HepG2 (cell line): ENCODE measurements around the gene CPNE1. TPM values are rescaled to one million over a fixed set of nuclear protein-coding genes. Genes with fewer than 3 reads are reported as not detected.

Source experiments
- ATAC-seq: fragments of 200-7000 bp; cut with Tn5 transposase; 3 replicates; pipeline ENCODE4 v1.9.1; 2020; ENCODE audit warnings: mild to moderate bottlenecking, moderate library complexity
- BruUV-seq: library from RNA; stranded (reverse); fragments of 400-500 nt; replicated peaks from 2 replicates; lab custom pipeline; 2021; lab: Mats Ljungman, UMichigan
- CTCF ChIA-PET: fragments of 300-600 bp; formaldehyde crosslinking; extraction: SDS; loops from one replicate; lab custom pipeline; 2021; ENCODE audit warnings: low total read pairs, inconsistent platforms, low intra/inter-chr PET ratio; lab: Yijun Ruan, JAX
- POLR2A ChIA-PET: fragments of 350-600 bp; sonication (Branson Sonifier 250); formaldehyde crosslinking; loops from one replicate; lab custom pipeline; 2020; ENCODE audit warnings: antibody characterized with exemption, inconsistent platforms; lab: Yijun Ruan, JAX
- DNase-seq: peaks from one replicate; pipeline ENCODE4 v3.0.0-alpha.2; 2015; ENCODE audit warnings: low spot score
- FAIRE-seq: peaks from 3 replicates; lab custom pipeline; 2011; peaks lifted over from hg19 to GRCh38; lab: Jason Lieb, UNC
- H2AFZ ChIP-seq: one replicate; pipeline ENCODE4 v1.6.1; 2011; ENCODE audit warnings: low read length, inconsistent platforms
- H3K27ac ChIP-seq: fragments of 300-600 bp; 3 replicates; pipeline ENCODE4 v1.8.0; 2011; ENCODE audit warnings: mixed run types, mild to moderate bottlenecking, mixed read lengths, low read length, inconsistent platforms; ENCODE audit not compliant: insufficient read depth; ENCODE audit errors: extremely low read length
- H3K27me3 ChIP-seq, 2 experiments: fragments of 200-600 bp in 1 of 2; 2 replicates in 1 of 2; 3 replicates in 1 of 2; pipeline versions ENCODE4 v1.6.0 to v1.8.0; 2011; ENCODE audit warnings: low read length in 2 of 2, mild to moderate bottlenecking in 2 of 2, moderate library complexity in 2 of 2, inconsistent platforms in 1 of 2; ENCODE audit not compliant: insufficient read depth in 2 of 2, control insufficient read depth in 1 of 2
- H3K36me3 ChIP-seq, 2 experiments: fragments of 200-600 bp in 1 of 2; replicated peaks in 1 of 2; 2 replicates in 1 of 2; 3 replicates in 1 of 2; pipeline versions ENCODE4 v1.5.1 to v1.8.0; 2011; ENCODE audit warnings: low read length in 2 of 2, inconsistent platforms in 1 of 2; ENCODE audit not compliant: insufficient read depth in 2 of 2, control insufficient read depth in 1 of 2
- H3K4me1 ChIP-seq: 2 replicates; pipeline ENCODE4 v1.5.1; 2012; ENCODE audit warnings: low read length, inconsistent platforms; ENCODE audit not compliant: insufficient read depth
- H3K4me2 ChIP-seq: 2 replicates; pipeline ENCODE4 v1.6.0; 2011; ENCODE audit warnings: low read depth, low read length, inconsistent platforms
- H3K4me3 ChIP-seq, 3 experiments: fragments of 200-600 bp in 1 of 3; sonication (generic), shearing (Covaris generic) in 1 of 3; replicated peaks in 1 of 3; 2 replicates each; pipeline ENCODE4 v1.5.1; 2011 to 2016; ENCODE audit warnings: low read length in 3 of 3, inconsistent platforms in 2 of 3, low read depth in 2 of 3, mild to moderate bottlenecking in 2 of 3, control low read depth in 1 of 3, mixed read lengths in 1 of 3; ENCODE audit not compliant: insufficient read depth in 1 of 3
- H3K79me2 ChIP-seq: one replicate; pipeline ENCODE4 v1.6.1; 2011; ENCODE audit warnings: low read length, inconsistent platforms; ENCODE audit not compliant: insufficient read depth
- H3K9ac ChIP-seq: 2 replicates; pipeline ENCODE4 v1.6.0; 2011; ENCODE audit warnings: mild to moderate bottlenecking, low read depth, low read length, inconsistent platforms; ENCODE audit not compliant: insufficient read depth
- H3K9me3 ChIP-seq: 2 replicates; pipeline ENCODE4 v1.5.1; 2012; ENCODE audit warnings: mild to moderate bottlenecking, low read length
- H4K20me1 ChIP-seq: 2 replicates; pipeline ENCODE4 v1.6.0; 2011; ENCODE audit warnings: inconsistent platforms, mild to moderate bottlenecking, low read length, moderate library complexity; ENCODE audit not compliant: insufficient read depth
- ADNP ChIP-seq: sonication (generic); formaldehyde crosslinking; IDR thresholded peaks from 2 replicates; pipeline ENCODE4 v1.4.0; 2020; ENCODE audit warnings: missing genetic modification reagents
- ATF7 ChIP-seq, 2 experiments: fragments of 450-650 bp in 1 of 2; sonication (generic) in 1 of 2; formaldehyde crosslinking in 1 of 2; IDR thresholded peaks; 2 replicates each; pipeline versions ENCODE4 v1.4.0 to v1.6.1; 2016 to 2020; ENCODE audit warnings: antibody characterized with exemption in 1 of 2, mild to moderate bottlenecking in 1 of 2, missing genetic modification reagents in 1 of 2
- ELF3 ChIP-seq: IDR thresholded peaks from 2 replicates; pipeline ENCODE4 v1.6.1; 2016; ENCODE audit warnings: missing genetic modification reagents, missing compliant biosample characterization
- FOXA3 ChIP-seq: IDR thresholded peaks from 2 replicates; pipeline ENCODE4 v1.6.1; 2016; ENCODE audit warnings: missing genetic modification reagents, missing compliant biosample characterization
- JUN ChIP-seq: sonication (generic); formaldehyde crosslinking; IDR thresholded peaks from 2 replicates; pipeline ENCODE4 v1.4.0; 2020; ENCODE audit warnings: mild to moderate bottlenecking, missing genetic modification reagents
- KDM1A ChIP-seq: IDR thresholded peaks from 2 replicates; pipeline ENCODE4 v1.6.1; 2016; ENCODE audit warnings: missing compliant biosample characterization
- MAFF ChIP-seq: IDR thresholded peaks from 2 replicates; pipeline ENCODE4 v1.6.1; 2011; ENCODE audit warnings: low read depth, low read length, improper control_type of control experiment
- POLR2A ChIP-seq, 2 experiments: IDR thresholded peaks; 2 replicates each; pipeline ENCODE4 v1.6.1; 2011; ENCODE audit warnings: low read depth in 2 of 2, low read length in 2 of 2, mild to moderate bottlenecking in 1 of 2, moderate library complexity in 1 of 2; ENCODE audit not compliant: insufficient read depth in 1 of 2
- SALL1 ChIP-seq: sonication (generic); formaldehyde crosslinking; IDR thresholded peaks from 2 replicates; pipeline ENCODE4 v1.8.0; 2022; ENCODE audit warnings: mild to moderate bottlenecking, missing genetic modification reagents
- TBX3 ChIP-seq: fragments of 450-650 bp; IDR thresholded peaks from 2 replicates; pipeline ENCODE4 v1.6.1; 2017; ENCODE audit warnings: antibody characterized with exemption, mild to moderate bottlenecking, inconsistent platforms, borderline replicate concordance
- U2AF2 ChIP-seq: fragments of 200-400 bp; formaldehyde crosslinking; IDR thresholded peaks from 2 replicates; pipeline ENCODE4 v1.6.1; 2017; ENCODE audit warnings: low read depth, mild to moderate bottlenecking, low read length
- ZNF143 ChIP-seq: sonication (generic); formaldehyde crosslinking; IDR thresholded peaks from 2 replicates; pipeline ENCODE4 v1.4.0; 2020; ENCODE audit warnings: missing genetic modification reagents
- ZNF234 ChIP-seq: sonication (generic); formaldehyde crosslinking; conservative IDR thresholded peaks from 2 replicates; pipeline ENCODE4 v1.5.1; 2020; ENCODE audit warnings: mild to moderate bottlenecking, missing genetic modification reagents
- ZNF441 ChIP-seq: sonication (generic); formaldehyde crosslinking; IDR thresholded peaks from 2 replicates; pipeline ENCODE4 v1.7.0; 2021; ENCODE audit warnings: missing genetic modification reagents, borderline replicate concordance
- ZNF501 ChIP-seq: sonication (generic); formaldehyde crosslinking; IDR thresholded peaks from 2 replicates; pipeline ENCODE4 v1.5.1; 2020; ENCODE audit warnings: mild to moderate bottlenecking, moderate library complexity, missing genetic modification reagents
- WGBS: methylation state at CpG from one replicate; pipeline ENCODE4 v1.1.6; 2017; ENCODE audit warnings: low lambda C conversion rate; 5-methylcytosine and 5-hydroxymethylcytosine counted together
- in situ Hi-C: cut with HindIII; loops from 2 replicates; pipeline ENCODE4 v1.10.0; 2017; ENCODE audit warnings: low pct_unique_long_range_greater_than_20kb; ENCODE audit not compliant: extremely low pct_ligation_motif_present
- intact Hi-C: fragments of 100-400 bp; cut with micrococcal nuclease; formaldehyde crosslinking; loops from one replicate; pipeline ENCODE4 v1.10.0; 2022; ENCODE audit not compliant: unreplicated experiment
- polyA plus RNA-seq, 8 experiments: library from polyadenylated mRNA; depleted of rRNA in 3 of 8; stranded (reverse) in 7 of 8; unstranded in 1 of 8; fragments of >200 nt; fragmentation: Illumina TruSeq in 4 of 8; extraction: Trizol in 4 of 8; gene quantifications; 2 replicates each; pipeline versions ENCODE4 v1.2.1 to v1.2.3, GENCODE V29; 2011 to 2016; ENCODE audit warnings: low read depth in 4 of 8, missing spikeins in 1 of 8, mixed read lengths in 1 of 8; ENCODE audit not compliant: insufficient read depth in 1 of 8
- total RNA-seq, 5 experiments: library from RNA; depleted of rRNA; stranded (reverse); fragments of >200 nt; fragmentation: Illumina TruSeq; extraction: Trizol; gene quantifications; 2 replicates each; pipeline ENCODE4 v1.2.3, GENCODE V29; 2016; ENCODE audit warnings: low read depth in 1 of 5
- TF ChIP-seq, protein P1 (sequence below): IDR thresholded peaks from 2 replicates; pipeline ENCODE4 v1.6.1; 2012; ENCODE audit warnings: inconsistent platforms
- TF ChIP-seq, protein P2 (sequence below): sonication (generic); formaldehyde crosslinking; IDR thresholded peaks from 2 replicates; pipeline ENCODE4 v1.5.0; 2020; ENCODE audit warnings: mild to moderate bottlenecking, missing genetic modification reagents
- TF ChIP-seq, protein P3 (sequence below): IDR thresholded peaks from 2 replicates; pipeline ENCODE4 v1.6.1; 2016; ENCODE audit warnings: mild to moderate bottlenecking
- TF ChIP-seq, protein P4 (sequence below): sonication (generic); formaldehyde crosslinking; IDR thresholded peaks from 2 replicates; pipeline ENCODE4 v1.4.0; 2020; ENCODE audit warnings: missing genetic modification reagents
- TF ChIP-seq, protein P5 (sequence below): sonication (generic); formaldehyde crosslinking; IDR thresholded peaks from 2 replicates; pipeline ENCODE4 v1.4.0; 2020; ENCODE audit warnings: missing genetic modification reagents

CPNE1 gene
- total and polyA plus RNA-seq, 2 of the 13 experiments (the other 11 are each of a cell fraction or from before 2014, with no cell fraction given): 408 to 431 TPM

DNA sequence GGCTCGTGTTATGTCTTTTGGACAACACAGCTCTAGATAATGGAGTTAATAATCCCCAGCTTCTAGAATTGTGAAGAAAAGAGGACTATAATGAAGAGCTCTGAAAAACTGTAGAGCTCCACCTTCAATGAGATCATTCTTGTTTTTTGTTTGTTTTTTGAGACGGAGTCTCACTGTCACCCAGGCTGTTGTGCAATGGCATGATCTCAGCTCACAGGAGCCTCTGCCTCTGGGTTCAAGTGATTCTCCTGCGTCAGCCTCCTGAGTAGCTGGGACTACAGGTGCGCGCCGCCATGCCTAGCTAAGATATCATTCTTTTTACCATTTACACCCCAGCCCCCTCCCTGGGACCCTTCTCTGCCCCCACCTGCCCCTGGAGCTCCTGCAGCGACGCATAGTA is 86.2 kb downstream of the CPNE1 start:
- H3K9ac ChIP-seq: no peak overlapping the region
- DNase-seq: peak; percentile 55
- H3K27ac ChIP-seq: no peak overlapping the region
- H4K20me1 ChIP-seq: no peaks in the 10 kb centered on the region
- peak; percentile 15; the same call in 1 of the 3 replicates for ATAC-seq
- ChIA-PET POLR2A (interaction anchor here (0.8 to 1.5 kb wide), 5 partner anchors 37 to 164 kb away, joined by 3 to 5 read pairs (median 4); partner anchors contain the start of genes ERGIC3 and RBM39), CTCF (no interaction called here)
- H3K4me3 ChIP-seq: no peak overlapping the region
- peak overlapping the region; percentile 10; the same call in 1 of the 2 replicates for H3K4me2 ChIP-seq
- no peak overlapping the region for H2AFZ ChIP-seq
- H3K27me3 ChIP-seq: peaks cover 0 to 5% of the 10 kb centered on the region in 2 experiments; a peak in 2 of 5 replicates
- intact Hi-C loops (no loop called here), in situ Hi-C loops (no loop called here)
- no peak for FAIRE-seq
- 64% methylated on average over 8 of the region's 8 CpGs for WGBS
- H3K9me3 ChIP-seq: no peaks in the 10 kb centered on the region
- H3K4me1 ChIP-seq: peaks cover 23% of the 10 kb centered on the region
- H3K79me2 ChIP-seq: no peaks in the 10 kb centered on the region
- BruUV-seq: no TSS peak
- no peaks in the 10 kb centered on the region for H3K36me3 ChIP-seq
- TF ChIP-seq TBX3 (no peak), POLR2A (IDR thresholded peaks at IDR 0.05; ENCODE audit: insufficient read depth in 1 of 2, low read depth in 2 of 2, low read length in 2 of 2) (no peak), ZNF143 (CRISPR knock-in tag) (no peak), ATF7 (IDR thresholded peaks at IDR 0.05) (peak; percentile 37; the same call in 1 of the 2 replicates), ATF7 (CRISPR knock-in tag; IDR thresholded peaks at IDR 0.05) (no peak), SALL1 (no peak), U2AF2 (no peak), FOXA3 (0 out of 2 replicates have a peak, but pooled peaks have one; percentile 17), ZNF501 (CRISPR knock-in tag) (no peak), JUN (CRISPR knock-in tag) (peak; percentile 69; the same call in 1 of the 2 replicates), ZNF234 (CRISPR knock-in tag) (no peak), KDM1A (CRISPR knock-in tag) (peak; percentile 88; the same call in 1 of the 2 replicates), MAFF (no peak), ELF3 (CRISPR knock-in tag) (no peak), ADNP (CRISPR knock-in tag) (0 out of 2 replicates have a peak, but pooled peaks have one; percentile 29), ZNF441 (CRISPR knock-in tag) (peak; percentile 93)
- TF ChIP-seq, protein P1, sequence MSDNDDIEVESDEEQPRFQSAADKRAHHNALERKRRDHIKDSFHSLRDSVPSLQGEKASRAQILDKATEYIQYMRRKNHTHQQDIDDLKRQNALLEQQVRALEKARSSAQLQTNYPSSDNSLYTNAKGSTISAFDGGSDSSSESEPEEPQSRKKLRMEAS: peak; percentile 16; the same call in 1 of the 2 replicates
- TF ChIP-seq, protein P2, sequence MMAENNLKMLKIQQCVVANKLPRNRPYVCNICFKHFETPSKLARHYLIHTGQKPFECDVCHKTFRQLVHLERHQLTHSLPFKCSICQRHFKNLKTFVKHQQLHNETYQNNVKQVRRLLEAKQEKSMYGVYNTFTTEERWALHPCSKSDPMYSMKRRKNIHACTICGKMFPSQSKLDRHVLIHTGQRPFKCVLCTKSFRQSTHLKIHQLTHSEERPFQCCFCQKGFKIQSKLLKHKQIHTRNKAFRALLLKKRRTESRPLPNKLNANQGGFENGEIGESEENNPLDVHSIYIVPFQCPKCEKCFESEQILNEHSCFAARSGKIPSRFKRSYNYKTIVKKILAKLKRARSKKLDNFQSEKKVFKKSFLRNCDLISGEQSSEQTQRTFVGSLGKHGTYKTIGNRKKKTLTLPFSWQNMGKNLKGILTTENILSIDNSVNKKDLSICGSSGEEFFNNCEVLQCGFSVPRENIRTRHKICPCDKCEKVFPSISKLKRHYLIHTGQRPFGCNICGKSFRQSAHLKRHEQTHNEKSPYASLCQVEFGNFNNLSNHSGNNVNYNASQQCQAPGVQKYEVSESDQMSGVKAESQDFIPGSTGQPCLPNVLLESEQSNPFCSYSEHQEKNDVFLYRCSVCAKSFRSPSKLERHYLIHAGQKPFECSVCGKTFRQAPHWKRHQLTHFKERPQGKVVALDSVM (CRISPR knock-in tag): peak; percentile 98
- TF ChIP-seq, protein P3, sequence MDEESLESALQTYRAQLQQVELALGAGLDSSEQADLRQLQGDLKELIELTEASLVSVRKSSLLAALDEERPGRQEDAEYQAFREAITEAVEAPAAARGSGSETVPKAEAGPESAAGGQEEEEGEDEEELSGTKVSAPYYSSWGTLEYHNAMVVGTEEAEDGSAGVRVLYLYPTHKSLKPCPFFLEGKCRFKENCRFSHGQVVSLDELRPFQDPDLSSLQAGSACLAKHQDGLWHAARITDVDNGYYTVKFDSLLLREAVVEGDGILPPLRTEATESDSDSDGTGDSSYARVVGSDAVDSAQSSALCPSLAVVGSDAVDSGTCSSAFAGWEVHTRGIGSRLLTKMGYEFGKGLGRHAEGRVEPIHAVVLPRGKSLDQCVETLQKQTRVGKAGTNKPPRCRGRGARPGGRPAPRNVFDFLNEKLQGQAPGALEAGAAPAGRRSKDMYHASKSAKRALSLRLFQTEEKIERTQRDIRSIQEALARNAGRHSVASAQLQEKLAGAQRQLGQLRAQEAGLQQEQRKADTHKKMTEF: peak; percentile 28; the same call in 1 of the 2 replicates
- TF ChIP-seq, protein P4, sequence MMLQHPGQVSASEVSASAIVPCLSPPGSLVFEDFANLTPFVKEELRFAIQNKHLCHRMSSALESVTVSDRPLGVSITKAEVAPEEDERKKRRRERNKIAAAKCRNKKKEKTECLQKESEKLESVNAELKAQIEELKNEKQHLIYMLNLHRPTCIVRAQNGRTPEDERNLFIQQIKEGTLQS: peak; percentile 48; the same call in 1 of the 2 replicates
- TF ChIP-seq, protein P5, sequence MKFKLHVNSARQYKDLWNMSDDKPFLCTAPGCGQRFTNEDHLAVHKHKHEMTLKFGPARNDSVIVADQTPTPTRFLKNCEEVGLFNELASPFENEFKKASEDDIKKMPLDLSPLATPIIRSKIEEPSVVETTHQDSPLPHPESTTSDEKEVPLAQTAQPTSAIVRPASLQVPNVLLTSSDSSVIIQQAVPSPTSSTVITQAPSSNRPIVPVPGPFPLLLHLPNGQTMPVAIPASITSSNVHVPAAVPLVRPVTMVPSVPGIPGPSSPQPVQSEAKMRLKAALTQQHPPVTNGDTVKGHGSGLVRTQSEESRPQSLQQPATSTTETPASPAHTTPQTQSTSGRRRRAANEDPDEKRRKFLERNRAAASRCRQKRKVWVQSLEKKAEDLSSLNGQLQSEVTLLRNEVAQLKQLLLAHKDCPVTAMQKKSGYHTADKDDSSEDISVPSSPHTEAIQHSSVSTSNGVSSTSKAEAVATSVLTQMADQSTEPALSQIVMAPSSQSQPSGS (CRISPR knock-in tag): peak; percentile 63; the same call in 1 of the 2 replicates
